ENCODE measurements around the gene FXYD3.
A peak's percentile ranks its signal among the peaks of the same experiment; 100 is the strongest.

Gene FXYD3

DNA sequence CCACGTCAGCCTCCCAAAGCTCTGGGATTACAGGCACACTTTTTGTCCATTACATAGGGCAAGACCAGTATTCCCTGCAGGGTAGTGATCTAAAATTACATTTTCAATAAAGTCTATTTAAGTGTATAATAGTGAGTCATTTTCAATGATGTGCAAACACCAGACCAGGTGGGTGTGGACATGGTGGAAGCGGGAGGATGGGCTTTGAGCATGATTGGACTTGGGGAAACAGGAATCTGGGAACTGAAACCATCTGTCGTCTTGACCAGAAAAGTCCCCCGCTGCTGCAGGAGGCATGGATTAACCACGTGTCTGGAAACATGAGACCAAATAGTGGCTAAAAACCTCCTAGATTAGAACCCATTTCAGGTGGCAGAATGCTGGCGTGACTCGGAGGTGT is 4.9 kb downstream of the FXYD3 start:
- H3K4me1 ChIP-seq (ENCODE audit: insufficient read depth, low read length), result peaks cover 7% of the 10 kb centered on the region
- no peaks in the 10 kb centered on the region for H3K36me3 ChIP-seq (ENCODE audit: insufficient read depth, low read length)
- H3K27ac ChIP-seq (ENCODE audit: low read depth, low read length), result no peak overlapping the region
- no peaks in the 10 kb centered on the region for H3K9me3 ChIP-seq (ENCODE audit: low read length)
- no peak overlapping the region for H3K9ac ChIP-seq (ENCODE audit: low read length)
- no peaks in the 10 kb centered on the region for H3K27me3 ChIP-seq (ENCODE audit: control insufficient read depth in 1 of 2, insufficient read depth in 2 of 2, low read length in 2 of 2)
- H3K4me3 ChIP-seq (ENCODE audit: low read depth in 1 of 2, low read length in 2 of 2), result no peak overlapping the region

GRCh38 chr19:35120898-35121297 is 5.3 kb downstream of the FXYD3 start:
- H3K27ac ChIP-seq (ENCODE audit: low read depth, low read length), result no peak overlapping the region
- H3K4me1 ChIP-seq (ENCODE audit: insufficient read depth, low read length), result peaks cover 7% of the 10 kb centered on the region
- H3K4me3 ChIP-seq (ENCODE audit: low read depth in 1 of 2, low read length in 2 of 2), result no peak overlapping the region

DNA sequence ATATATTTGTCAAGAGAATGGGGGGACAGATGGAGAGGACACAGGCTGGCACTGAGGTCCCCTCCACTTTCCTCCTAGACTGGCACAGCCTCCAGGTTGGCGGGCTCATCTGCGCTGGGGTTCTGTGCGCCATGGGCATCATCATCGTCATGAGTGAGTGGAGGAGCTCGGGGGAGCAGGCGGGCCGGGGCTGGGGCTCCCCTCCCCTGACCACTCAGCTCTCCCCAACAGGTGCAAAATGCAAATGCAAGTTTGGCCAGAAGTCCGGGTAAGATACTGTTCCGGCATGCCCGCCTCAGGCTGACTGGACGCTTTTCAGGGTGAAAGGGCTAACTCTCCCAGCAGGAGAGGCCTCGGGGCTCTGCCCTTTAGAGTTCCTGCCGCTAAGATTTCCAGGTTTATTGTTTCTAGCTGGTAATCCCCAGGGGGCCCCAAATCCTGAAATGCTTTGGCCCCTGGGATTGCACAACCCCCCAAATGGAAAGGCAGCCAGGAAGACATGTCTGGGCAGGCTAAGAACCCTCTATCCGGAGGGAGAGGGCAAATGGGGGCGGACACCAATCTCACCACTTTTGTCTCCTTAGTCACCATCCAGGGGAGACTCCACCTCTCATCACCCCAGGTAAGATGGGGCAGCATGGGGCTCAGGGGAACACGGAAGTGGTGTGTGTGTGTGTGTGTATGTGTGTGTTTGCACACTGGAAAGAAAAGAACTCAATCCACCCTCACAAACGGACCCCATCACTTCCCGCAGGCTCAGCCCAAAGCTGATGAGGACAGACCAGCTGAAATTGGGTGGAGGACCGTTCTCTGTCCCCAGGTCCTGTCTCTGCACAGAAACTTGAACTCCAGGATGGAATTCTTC is 7.3 kb downstream of the FXYD3 start:
- Histone ChIP-seq H3K4me1 (ENCODE audit: insufficient read depth, low read length) (peaks cover 7% of the 10 kb centered on the region), H3K4me3 (ENCODE audit: low read depth in 1 of 2, low read length in 2 of 2) (no peak overlapping the region), H3K9me3 (ENCODE audit: low read length) (no peaks in the 10 kb centered on the region), H3K27me3 (ENCODE audit: control insufficient read depth in 1 of 2, insufficient read depth in 2 of 2, low read length in 2 of 2) (no peaks in the 10 kb centered on the region), H3K9ac (ENCODE audit: low read length) (no peak overlapping the region), H3K27ac (ENCODE audit: low read depth, low read length) (no peak overlapping the region), H3K36me3 (ENCODE audit: insufficient read depth, low read length) (no peaks in the 10 kb centered on the region)

More at GRCh38 chr19:35120898-35121297, 5.3 kb downstream of the FXYD3 start:
- Histone ChIP-seq H3K9ac (ENCODE audit: low read length) (no peak overlapping the region), H3K36me3 (ENCODE audit: insufficient read depth, low read length) (no peaks in the 10 kb centered on the region), H3K27me3 (ENCODE audit: control insufficient read depth in 1 of 2, insufficient read depth in 2 of 2, low read length in 2 of 2) (no peaks in the 10 kb centered on the region), H3K9me3 (ENCODE audit: low read length) (no peaks in the 10 kb centered on the region)

- Histone ChIP-seq H3K36me3 (ENCODE audit: insufficient read depth, low read length) (no peaks in the 10 kb centered on the region), H3K9ac (ENCODE audit: low read length) (no peak overlapping the region), H3K9me3 (ENCODE audit: low read length) (no peaks in the 10 kb centered on the region), H3K27ac (ENCODE audit: low read depth, low read length) (peak overlapping the region; percentile 90), H3K27me3 (ENCODE audit: control insufficient read depth in 1 of 2, insufficient read depth in 2 of 2, low read length in 2 of 2) (no peaks in the 10 kb centered on the region), H3K4me3 (ENCODE audit: low read depth in 1 of 2, low read length in 2 of 2) (peak overlapping the region in 1 of 2 donors; percentile 92), H3K4me1 (ENCODE audit: insufficient read depth, low read length) (peaks cover 7% of the 10 kb centered on the region)
Observed at GRCh38 chr19:35123573-35123972, 8.0 kb downstream of the FXYD3 start.

- Histone ChIP-seq H3K27ac (ENCODE audit: low read depth, low read length) (peak overlapping the region; percentile 90), H3K4me3 (ENCODE audit: low read depth in 1 of 2, low read length in 2 of 2) (peak overlapping the region; percentile 70 to 92), H3K9me3 (ENCODE audit: low read length) (no peaks in the 10 kb centered on the region), H3K9ac (ENCODE audit: low read length) (peak overlapping the region; percentile 71), H3K36me3 (ENCODE audit: insufficient read depth, low read length) (no peaks in the 10 kb centered on the region), H3K27me3 (ENCODE audit: control insufficient read depth in 1 of 2, insufficient read depth in 2 of 2, low read length in 2 of 2) (no peaks in the 10 kb centered on the region), H3K4me1 (ENCODE audit: insufficient read depth, low read length) (peaks cover 7% of the 10 kb centered on the region)
Observed at GRCh38 chr19:35124098-35125060, 8.8 kb downstream of the FXYD3 start.

DNA sequence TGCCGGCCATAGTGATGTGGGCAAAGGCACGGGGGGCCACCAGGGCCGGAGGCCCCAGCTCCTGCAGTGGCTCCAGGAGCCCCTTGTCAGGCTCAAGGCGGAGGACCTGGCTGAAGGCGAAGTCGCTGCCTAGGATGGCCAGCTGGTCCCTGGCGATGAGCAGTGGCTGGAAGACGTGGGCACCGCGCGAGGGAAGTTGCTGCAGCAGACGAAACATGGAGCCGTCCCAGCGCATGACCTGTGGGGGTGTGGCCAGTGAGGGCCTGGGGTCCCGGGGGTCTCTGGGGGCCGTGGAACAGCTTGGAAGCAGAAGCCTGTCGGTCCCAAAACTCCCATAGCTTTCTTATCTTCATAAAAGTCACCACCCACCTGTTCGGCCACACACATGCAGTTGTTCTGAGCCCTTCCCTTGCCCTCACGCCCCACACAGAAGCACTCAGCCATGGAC is 9.7 kb downstream of the FXYD3 start:
- Histone ChIP-seq H3K4me1 (ENCODE audit: insufficient read depth, low read length) (peaks cover 7% of the 10 kb centered on the region), H3K4me3 (ENCODE audit: low read depth in 1 of 2, low read length in 2 of 2) (peak overlapping the region in 1 of 2 donors; percentile 92)

GRCh38 chr19:35125749-35126623 is 10.4 kb downstream of the FXYD3 start:
- Histone ChIP-seq H3K4me1 (ENCODE audit: insufficient read depth, low read length) (peaks cover 7% of the 10 kb centered on the region), H3K9ac (ENCODE audit: low read length) (no peak overlapping the region), H3K36me3 (ENCODE audit: insufficient read depth, low read length) (no peaks in the 10 kb centered on the region), H3K4me3 (ENCODE audit: low read depth in 1 of 2, low read length in 2 of 2) (no peak overlapping the region), H3K27me3 (ENCODE audit: control insufficient read depth in 1 of 2, insufficient read depth in 2 of 2, low read length in 2 of 2) (no peaks in the 10 kb centered on the region), H3K27ac (ENCODE audit: low read depth, low read length) (no peak overlapping the region), H3K9me3 (ENCODE audit: low read length) (no peaks in the 10 kb centered on the region)

More for the DNA sequence above, 9.7 kb downstream of the FXYD3 start:
- no peak overlapping the region for H3K9ac ChIP-seq (ENCODE audit: low read length)
- no peaks in the 10 kb centered on the region for H3K27me3 ChIP-seq (ENCODE audit: control insufficient read depth in 1 of 2, insufficient read depth in 2 of 2, low read length in 2 of 2)
- H3K27ac ChIP-seq (ENCODE audit: low read depth, low read length), result no peak overlapping the region
- no peaks in the 10 kb centered on the region for H3K36me3 ChIP-seq (ENCODE audit: insufficient read depth, low read length)
- H3K9me3 ChIP-seq (ENCODE audit: low read length), result no peaks in the 10 kb centered on the region

DNA sequence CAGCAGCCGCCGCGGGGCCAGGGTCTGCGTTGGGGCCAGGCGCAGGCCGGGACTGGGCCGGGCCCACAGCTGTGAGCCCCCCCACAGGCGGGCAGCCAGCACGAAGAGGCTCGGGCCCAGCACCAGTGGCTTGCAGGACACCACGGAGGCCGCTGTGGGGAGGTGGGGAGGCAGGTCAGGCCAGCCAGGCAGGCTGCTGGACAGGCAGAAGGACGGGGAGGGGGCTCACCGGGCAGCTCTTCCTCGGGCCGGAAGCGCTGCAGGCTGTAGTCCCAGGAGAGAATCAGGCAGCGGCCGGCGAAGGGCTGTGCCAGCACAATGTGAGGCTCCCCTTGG is 11.0 kb downstream of the FXYD3 start:
- no peaks in the 10 kb centered on the region for H3K27me3 ChIP-seq (ENCODE audit: control insufficient read depth in 1 of 2, insufficient read depth in 2 of 2, low read length in 2 of 2)
- no peak overlapping the region for H3K4me3 ChIP-seq (ENCODE audit: low read depth in 1 of 2, low read length in 2 of 2)

DNA sequence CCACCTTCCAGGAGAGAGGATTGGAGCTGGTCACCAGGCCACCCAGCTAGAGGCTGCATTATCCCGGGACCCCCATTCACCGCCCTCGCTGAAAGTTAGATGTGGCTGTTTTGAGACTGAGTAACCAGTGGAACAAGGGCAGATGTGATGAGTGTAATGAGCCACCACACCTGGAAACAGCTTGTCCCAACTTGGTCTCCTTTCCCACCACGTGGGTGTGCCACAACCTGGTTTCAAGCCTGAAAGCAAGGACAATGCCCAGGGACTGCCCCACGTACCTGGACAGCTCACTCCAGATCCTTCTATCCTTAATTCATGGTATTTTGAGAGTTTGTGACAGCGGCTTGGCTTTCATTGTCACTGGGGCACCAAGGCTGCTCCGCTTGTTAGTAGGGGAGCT is 12.2 kb downstream of the FXYD3 start:
- Histone ChIP-seq H3K27ac (ENCODE audit: low read depth, low read length) (no peak overlapping the region), H3K9me3 (ENCODE audit: low read length) (no peaks in the 10 kb centered on the region), H3K4me1 (ENCODE audit: insufficient read depth, low read length) (peaks cover 7% of the 10 kb centered on the region), H3K36me3 (ENCODE audit: insufficient read depth, low read length) (no peaks in the 10 kb centered on the region), H3K4me3 (ENCODE audit: low read depth in 1 of 2, low read length in 2 of 2) (no peak overlapping the region), H3K9ac (ENCODE audit: low read length) (no peak overlapping the region), H3K27me3 (ENCODE audit: control insufficient read depth in 1 of 2, insufficient read depth in 2 of 2, low read length in 2 of 2) (no peaks in the 10 kb centered on the region)

More for the DNA sequence above, 11.0 kb downstream of the FXYD3 start:
- Histone ChIP-seq H3K4me1 (ENCODE audit: insufficient read depth, low read length) (peaks cover 7% of the 10 kb centered on the region), H3K9me3 (ENCODE audit: low read length) (no peaks in the 10 kb centered on the region), H3K27ac (ENCODE audit: low read depth, low read length) (no peak overlapping the region), H3K9ac (ENCODE audit: low read length) (no peak overlapping the region), H3K36me3 (ENCODE audit: insufficient read depth, low read length) (no peaks in the 10 kb centered on the region)

- peaks cover 7% of the 10 kb centered on the region for H3K4me1 ChIP-seq (ENCODE audit: insufficient read depth, low read length)
Observed at GRCh38 chr19:35128398-35129057, 12.9 kb downstream of the FXYD3 start.

More at GRCh38 chr19:35128398-35129057, 12.9 kb downstream of the FXYD3 start:
- Histone ChIP-seq H3K4me3 (ENCODE audit: low read depth in 1 of 2, low read length in 2 of 2) (no peak overlapping the region), H3K27me3 (ENCODE audit: control insufficient read depth in 1 of 2, insufficient read depth in 2 of 2, low read length in 2 of 2) (no peaks in the 10 kb centered on the region), H3K9me3 (ENCODE audit: low read length) (no peaks in the 10 kb centered on the region), H3K27ac (ENCODE audit: low read depth, low read length) (no peak overlapping the region), H3K36me3 (ENCODE audit: insufficient read depth, low read length) (no peaks in the 10 kb centered on the region), H3K9ac (ENCODE audit: low read length) (no peak overlapping the region)

All from muscle layer of colon (tissue), 2 donors.